GM18507 (cell line): ENCODE results near the gene SGPP2.
"Not testable (repeated sequence)": the region's sequence is repeated elsewhere in the genome, so short reads cannot be mapped to it uniquely, and the experiment has no call there.

Experiments used
- DNase-seq: peaks from one replicate; pipeline ENCODE4 v3.0.0; 2011; ENCODE audit warnings: low read depth; ENCODE audit not compliant: insufficient read length; ENCODE audit errors: extremely low spot score
- FAIRE-seq: peaks from 2 replicates; lab custom pipeline; 2011; peaks lifted over from hg19 to GRCh38; lab: Jason Lieb, UNC

Gene SGPP2

DNA sequence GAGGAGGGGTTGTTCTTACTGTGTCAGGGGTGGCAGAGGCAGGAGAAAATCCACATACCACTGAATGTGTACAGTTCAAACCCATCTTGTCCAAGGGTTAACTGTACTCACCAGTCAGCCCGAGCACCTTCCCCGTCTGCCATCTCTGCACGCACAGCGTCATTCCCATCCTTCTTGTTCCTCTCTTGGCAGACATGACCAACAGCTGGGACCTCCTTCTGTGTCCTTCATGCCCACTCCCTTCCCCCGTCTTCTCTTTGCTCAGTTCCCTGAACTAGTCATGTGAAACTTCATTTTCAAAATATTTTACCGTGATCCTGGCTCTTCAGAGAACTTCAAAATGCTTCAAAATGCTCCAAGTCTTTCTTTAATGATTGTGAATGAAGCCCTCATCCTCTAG is 139.6 kb downstream of the SGPP2 start:
- FAIRE-seq (no peak), DNase-seq (no peak)

DNA sequence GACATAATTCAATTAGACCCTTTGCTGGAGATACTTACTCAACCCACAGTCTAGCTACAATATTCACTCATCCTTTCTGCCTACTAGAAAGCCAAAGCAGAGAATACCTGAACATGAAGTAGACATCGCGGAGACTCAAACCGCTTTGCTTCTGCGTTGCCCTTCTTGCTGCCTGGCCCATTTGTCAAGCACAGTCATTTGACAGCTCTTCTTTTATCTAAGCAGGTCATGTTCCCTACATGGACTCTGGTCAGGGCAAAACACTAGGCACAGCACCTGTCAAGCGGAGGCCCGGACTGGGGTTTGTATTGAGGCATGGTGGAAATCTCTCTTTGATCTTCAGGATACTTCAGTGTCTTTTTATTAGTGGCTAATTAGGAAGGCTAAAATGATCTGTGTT is 141.9 kb downstream of the SGPP2 start:
- FAIRE-seq (no peak), DNase-seq (no peak)

DNA sequence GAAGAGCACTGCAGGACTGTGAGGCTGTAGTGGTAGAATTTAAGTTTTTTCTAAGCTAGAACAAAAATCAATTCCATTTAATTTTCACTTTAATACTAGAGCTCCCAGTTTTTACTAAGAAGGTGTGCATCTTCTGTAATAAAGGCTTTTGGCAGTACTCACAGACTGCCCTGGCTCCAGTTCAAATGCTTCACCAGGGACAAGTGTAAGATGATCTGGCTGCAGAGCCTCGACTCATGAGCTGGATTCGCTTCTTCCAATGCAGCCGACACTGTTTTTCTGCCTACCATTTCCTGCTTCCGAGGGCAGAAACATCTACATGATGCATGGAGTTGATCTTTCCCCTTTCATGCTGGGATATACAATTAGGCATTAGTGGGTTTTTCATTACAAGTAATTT is 144.5 kb downstream of the SGPP2 start:
- FAIRE-seq, result no peak
- no peak for DNase-seq

DNA sequence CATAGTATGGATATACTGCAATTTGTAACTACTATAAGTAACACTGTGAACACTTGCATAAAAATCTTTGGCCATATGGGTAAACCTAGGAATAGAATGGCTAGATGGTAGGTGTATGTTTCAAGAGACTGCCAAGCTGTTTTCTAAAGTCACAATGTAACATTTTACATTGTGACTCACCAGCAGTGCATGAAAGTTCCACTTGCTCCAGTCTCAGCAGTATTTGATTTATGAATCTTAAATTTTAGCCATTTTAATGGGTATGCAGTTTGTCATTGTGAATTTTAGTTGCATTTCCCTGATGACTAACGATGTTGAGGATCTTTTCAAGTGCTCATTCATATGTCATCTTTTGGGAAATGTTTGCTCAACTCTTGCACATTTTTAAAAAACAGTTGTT is 145.5 kb downstream of the SGPP2 start:
- no peak for FAIRE-seq

DNA sequence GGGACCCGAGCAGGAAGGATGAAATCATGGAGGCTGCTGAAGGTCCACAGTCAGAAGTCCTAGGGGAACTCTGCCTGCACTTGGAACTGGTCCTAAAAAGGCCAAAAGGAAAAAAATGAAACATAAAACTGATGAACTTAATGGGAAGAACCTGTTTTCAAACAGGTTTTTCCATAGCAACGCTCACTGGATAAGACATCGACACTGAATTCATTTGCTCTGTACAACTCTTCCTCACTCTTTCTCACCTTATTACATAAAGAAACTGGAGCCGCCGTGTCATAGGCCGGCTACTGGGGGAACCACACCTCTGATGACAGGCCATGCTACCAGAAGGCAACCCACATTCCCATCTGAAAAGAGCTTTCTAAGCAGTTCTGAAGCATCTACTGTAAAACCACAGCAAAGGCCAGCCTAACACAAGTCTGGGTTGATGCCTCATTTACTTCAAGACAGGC is 147.9 kb downstream of the SGPP2 start:
- no peak for DNase-seq
- FAIRE-seq, result no peak

More for the DNA sequence above, 145.5 kb downstream of the SGPP2 start:
- no peak for DNase-seq

DNA sequence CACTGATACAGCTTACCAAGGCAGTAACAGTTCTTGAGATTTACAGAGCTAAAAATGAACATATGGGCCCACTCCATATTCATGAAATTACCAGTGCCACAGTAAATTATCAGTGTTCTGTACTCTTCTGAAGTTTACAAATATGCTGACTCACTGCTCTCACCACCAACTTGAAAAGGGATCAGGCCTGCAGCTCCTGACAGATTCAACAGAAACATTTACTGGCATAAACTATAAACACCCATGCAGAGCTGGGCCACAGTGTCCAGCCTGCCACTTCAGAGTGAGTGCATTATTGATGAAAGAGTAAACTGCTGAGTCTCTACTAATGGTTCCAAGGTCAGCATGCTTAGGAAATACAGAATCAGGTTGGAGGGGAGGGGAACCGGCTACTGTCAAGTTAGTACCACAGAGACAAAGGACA is 148.4 kb downstream of the SGPP2 start:
- DNase-seq (no peak), FAIRE-seq (no peak)

DNA sequence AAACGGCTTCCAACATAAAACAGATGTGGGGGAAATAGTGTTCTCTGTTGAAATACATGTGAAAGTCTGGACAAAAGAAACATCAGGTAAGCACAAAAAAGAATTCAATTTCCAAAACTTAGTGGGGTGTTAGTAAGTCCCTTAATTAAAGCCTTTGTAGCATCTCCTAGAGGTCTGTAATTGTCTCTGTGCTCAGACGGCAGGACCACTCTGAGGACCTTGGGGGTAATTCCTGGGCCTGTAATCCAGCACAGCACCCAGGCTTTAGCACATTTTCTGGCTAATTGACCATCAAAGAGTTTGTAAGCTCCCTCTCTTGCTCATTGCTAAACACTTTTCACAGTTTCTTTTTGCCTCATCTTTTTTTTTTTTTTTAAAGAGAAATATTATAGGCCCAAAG is 151.3 kb downstream of the SGPP2 start:
- no peak for DNase-seq
- no peak for FAIRE-seq

DNA sequence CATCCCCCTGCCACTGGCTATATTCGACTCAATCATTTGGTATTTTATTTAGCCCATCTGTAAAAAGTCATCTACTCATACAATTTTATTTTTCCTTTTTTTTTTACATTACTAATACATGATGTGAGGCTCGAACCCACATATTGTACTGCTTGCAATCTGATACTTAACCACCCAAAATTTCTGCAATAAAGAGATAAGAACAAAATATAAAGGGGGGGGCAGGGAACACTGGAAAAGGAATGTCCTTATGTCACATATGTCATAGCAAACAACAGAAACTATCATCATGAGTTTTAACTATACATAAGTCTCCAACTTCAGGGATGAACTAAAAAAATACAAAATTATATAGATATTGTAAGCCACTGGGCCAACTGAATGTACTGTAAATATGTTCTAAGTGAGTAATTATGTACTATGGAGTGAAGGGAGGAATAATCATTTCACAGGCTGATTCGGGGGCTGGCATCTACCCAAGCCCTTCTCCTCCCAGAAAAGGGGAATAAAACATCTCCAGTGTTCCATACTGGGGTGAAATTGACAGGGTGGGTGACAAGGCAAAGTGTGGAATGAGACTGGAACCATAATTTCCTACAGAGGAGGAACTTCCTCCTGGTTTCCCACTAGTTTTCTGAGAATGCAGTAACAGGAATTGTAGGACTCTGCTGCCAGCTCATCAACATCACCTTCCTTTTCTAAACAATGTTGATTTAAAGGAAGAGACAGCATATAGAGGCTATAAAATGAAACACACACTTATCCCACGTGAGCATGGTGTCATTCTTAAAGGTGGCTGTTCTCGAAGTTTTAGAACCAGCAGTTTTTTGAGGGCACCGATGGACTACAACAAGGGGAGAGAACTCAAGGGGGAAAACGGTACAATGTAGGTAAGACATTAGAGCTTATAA is 152.1 kb downstream of the SGPP2 start:
- no peak for DNase-seq
- FAIRE-seq, result no peak

DNA sequence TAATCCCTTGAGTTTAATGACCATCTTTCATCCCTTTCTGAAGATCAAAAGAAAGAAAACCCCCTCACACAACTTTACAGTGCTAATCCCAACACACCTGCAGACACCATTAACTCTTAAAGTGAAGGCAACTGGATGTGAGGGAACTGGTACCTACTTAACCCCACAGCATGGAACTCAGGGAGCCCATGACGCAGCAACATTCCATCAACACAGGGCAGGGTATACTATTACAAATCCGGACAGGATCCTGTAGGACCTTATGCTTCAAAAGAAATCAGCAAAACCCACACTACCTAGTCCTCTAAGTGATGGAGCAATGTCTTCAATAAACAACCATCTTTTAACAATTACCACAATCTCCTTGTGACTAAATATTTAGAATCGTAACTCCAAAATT is 153.0 kb downstream of the SGPP2 start:
- FAIRE-seq, result no peak
- DNase-seq, result no peak

DNA sequence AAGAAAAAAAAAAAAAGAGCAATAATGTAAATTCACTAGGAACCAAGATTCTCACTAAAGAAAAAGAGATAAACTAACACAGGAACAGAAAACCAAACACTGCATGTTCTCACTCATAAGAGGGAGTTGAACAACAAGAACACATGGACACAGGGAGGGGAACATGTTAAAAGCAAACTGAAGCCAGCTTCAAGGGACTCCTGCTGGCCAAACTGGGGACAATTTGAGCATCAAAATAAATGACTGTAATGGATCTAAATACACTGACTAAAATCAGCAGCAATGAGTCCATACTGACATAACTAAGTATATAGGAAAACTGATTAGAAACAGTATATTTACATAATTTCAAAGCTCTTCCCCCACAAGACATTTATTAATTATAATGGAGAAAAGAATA is 158.6 kb downstream of the SGPP2 start:
- no peak for DNase-seq
- no peak for FAIRE-seq

DNA sequence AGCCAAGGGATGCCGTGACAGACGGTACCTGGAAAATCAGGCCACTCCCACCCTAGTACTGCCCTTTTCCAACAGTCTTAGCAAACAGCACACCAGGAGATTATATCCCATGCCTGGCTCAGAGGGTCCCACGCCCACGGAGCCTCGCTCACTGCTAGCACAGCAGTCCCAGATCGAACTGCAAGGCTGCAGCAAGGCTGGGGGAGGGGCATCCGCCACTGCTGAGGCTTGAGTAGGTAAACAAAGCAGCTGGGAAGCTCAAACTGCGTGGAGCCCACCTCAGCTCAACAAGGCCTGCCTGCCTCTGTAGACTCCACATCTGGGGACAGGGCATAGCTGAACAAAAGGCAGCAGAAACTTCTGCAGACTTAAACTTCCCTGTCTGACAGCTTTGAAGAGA is 160.2 kb downstream of the SGPP2 start:
- DNase-seq, FAIRE-seq: not testable (repeated sequence)

DNA sequence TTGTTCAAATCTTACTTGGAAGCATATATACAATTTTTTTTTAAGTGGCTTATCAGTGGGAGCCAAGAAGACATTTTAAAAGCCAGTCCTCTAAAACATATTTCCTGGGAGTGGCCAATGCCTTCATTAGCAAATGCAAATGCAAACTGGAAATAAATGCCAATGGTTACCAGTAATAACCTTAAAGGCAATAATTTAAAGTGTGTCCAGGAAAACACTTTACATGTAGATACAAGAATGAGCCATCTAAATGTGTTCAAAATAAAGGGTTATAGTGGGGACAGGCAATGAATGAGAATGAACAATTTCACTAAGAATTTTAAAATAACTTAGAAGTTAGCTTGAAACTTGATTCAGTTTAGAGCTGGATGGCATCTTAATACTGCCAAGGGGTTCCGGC is 167.3 kb downstream of the SGPP2 start:
- no peak for FAIRE-seq
- DNase-seq, result no peak

DNA sequence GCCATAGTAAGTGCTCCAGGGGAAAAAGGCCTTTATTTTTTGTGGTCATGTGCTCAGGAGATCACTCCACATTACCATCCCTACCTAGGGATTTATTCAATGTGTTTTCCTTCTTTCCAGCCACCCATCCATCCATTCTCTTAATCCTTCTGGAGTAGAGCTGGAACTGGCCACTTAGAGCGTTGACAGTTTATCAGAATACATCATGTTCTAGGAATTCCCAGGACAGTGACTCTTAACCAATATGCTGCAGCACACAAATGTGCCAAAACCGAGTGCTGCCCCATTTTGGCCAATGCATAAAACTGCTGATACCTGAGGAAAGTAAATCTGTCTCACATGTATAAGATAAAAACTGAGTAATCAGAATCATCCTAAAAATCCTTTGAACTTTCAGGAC is 167.8 kb downstream of the SGPP2 start:
- DNase-seq, result no peak
- no peak for FAIRE-seq

DNA sequence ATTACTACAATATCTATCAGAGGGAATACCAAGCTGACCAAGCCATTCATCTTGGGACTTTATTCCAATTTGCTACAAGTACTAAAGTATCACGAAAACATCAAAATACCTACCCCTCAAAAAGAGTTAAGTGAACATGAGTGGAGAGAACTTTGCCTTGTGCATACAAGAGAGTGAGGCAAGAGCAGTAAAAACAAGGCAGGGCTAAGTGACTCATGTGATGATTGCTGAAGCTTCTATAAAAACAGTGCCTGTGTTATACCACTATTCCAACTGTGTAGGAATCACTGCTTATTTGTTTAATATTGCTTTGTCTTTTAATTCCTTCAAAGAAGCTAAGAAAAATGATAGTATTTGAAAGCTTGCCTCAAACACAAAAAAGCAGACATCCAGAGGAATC is 170.3 kb downstream of the SGPP2 start:
- FAIRE-seq (no peak), DNase-seq (no peak)

DNA sequence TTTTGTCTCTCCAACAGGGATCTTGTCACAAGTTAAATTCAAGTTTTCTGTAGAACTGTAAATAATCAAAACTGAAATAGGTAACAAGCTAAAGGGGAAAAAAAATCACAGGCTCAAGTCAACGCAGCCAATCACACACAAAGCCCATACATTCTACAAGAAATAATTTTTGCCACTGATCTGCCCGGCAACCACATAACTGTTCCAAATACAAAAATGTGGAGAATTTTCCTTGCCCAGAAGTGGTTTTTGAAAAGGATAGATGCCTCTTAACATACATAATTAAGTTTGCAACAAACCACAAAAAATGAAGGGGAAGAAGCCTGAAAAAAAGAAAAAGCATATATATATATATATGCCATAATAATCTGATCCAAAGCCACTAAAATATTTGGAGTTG is 171.2 kb downstream of the SGPP2 start:
- no peak for FAIRE-seq
- DNase-seq, result no peak

DNA sequence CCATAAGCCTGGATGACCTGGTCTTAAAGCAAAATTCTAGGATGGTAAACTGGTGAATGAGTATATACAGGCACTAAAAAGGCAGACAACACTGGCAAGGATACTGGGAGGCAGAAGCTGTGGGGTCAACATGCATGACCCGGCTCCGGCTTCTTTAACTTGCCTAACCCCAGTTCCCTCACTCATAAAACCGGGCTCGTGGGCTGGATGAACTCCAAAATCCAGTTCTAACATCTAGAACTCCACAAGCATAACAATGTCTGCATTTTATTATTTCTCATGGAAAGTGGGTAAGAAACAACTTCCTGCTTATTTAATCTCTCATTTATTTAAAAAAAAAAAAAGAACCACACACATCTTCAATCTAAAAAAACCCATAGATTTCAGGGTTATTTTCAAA is 174.3 kb downstream of the SGPP2 start:
- FAIRE-seq, result no peak

DNA sequence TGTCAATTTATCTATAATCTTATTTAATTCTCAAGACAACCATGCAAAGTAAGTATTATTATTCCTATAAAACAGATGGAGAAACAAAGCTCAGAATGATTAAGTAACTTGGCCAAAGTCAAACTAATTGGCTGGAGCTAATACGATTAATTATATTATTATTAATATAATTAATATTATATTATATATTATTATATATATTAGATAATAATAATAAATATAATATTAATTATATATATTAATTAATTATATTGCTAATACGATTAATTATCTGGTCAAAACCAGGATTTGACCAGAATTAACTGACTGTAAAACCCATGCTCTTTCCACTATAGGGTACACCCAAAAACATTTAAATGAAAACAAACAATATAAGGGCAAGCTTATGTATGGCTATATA is 179.2 kb downstream of the SGPP2 start:
- DNase-seq, result no peak
- no peak for FAIRE-seq

More for the DNA sequence above, 174.3 kb downstream of the SGPP2 start:
- DNase-seq, result no peak

DNA sequence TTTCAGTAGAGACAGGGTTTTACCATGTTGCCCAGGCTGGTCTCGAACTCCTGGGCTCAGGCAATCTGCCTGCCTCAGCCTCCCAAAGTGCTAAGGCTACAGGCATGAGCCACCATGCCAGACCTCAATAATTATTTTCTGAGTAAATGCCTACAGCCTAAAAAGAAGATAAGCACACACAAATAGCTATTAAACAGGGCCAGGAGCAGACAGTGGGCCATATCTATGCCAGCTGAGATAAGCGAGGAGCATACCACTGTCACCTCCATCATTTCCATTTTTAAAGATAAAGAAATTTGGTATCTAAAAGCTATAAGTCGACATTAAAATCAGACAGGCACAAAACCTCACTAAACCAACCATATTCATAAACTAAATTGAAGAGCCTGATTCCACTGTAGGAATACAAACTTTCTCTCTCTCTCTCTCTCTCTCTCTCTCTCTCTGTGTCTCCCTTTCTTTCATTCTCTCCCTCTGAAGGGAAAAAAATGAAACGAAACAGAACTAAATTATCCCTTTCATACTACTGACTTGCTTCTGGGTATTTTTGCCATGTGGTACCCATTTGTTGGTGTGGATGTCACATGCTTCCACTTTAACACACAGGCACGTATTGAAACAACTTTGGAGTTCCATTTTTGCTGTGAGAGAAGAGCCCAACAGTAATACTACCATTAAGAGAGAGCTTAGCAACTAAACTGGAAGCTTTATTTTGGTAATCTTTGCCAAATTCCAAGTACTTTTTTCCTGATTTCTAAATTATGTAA is 180.6 kb downstream of the SGPP2 start:
- FAIRE-seq (no peak), DNase-seq (no peak)

DNA sequence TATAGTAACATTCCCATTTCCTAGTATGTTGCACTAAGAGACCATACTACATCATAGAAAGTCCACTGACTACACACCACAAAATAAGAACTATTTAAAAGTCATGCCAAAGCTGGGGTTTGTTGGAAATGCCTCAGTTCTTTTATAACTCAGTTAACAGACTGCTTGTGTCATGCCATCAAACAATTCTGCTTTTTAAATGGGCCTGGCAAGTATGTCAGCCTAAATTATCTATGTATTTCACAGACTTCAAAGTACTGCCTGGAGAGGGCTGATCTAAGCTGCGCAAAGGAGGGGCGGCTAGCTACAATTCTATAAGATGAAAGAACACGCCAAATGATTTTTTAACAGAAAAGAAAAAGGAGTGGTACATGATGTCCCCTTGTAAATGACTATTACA is 182.0 kb downstream of the SGPP2 start:
- FAIRE-seq, result no peak
- DNase-seq, result no peak

DNA sequence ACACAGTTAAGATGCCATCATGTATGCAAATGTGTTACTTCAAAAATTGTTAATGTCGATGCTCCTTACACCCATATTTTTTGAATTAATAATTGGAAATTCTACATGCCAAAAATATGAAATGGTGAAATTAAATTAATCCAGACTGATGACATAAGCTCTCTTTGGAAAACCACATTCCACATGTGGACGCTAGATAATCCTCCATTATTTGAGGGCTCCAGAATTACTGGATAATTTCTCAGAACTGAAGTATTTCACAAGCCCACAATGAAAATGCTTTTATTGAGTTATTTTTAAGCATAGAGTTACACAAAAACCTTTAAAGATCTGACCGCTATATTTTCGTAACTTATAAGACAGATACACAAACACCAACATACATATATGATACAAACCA is 183.7 kb downstream of the SGPP2 start:
- DNase-seq (no peak), FAIRE-seq (no peak)

DNA sequence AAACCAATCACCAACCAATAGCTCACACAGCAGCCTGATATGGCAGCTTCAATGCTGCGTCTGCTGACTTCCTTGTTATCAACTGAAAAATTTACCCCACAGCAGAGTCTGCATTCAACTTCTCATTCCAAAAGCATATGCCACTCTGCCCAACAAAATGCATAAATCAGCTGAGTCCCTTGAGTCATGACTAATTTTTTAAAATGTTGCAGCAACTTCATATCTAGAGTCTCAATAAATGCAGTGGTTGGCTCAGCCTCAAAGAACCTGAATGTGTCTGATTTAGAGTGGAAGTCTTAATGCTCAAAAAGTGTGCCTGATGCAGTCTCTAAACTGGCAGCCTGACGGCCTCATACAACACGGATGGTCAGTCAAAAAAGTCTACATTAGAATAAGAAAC is 185.0 kb downstream of the SGPP2 start:
- FAIRE-seq (no peak), DNase-seq (no peak)
